MCF 10A (cell line): ENCODE measurements around the gene SIRPB2. TPM values are rescaled to one million over a fixed set of nuclear protein-coding genes. Genes with fewer than 3 reads are reported as not detected.

Experiments used
- BruUV-seq: library from RNA; stranded (reverse); fragments of 400-500 nt; replicated peaks from 2 replicates; lab custom pipeline; 2021; lab: Mats Ljungman, UMichigan
- CTCF ChIA-PET: fragments of 300-600 bp; sonication (Branson Sonifier 250); formaldehyde crosslinking; extraction: SDS; loops from one replicate; lab custom pipeline; 2021; ENCODE audit warnings: antibody characterized with exemption, inconsistent platforms; lab: Yijun Ruan, JAX
- POLR2A ChIA-PET: fragments of 300-600, 350-650 bp; sonication (Branson Sonifier 250); formaldehyde crosslinking; extraction: SDS; loops from one replicate; lab custom pipeline; 2020; ENCODE audit warnings: antibody characterized with exemption, inconsistent platforms; lab: Yijun Ruan, JAX
- DNase-seq: peaks from one replicate; pipeline ENCODE4 v3.0.0-alpha.2; 2018; ENCODE audit not compliant: unreplicated experiment
- H3K27ac Mint-ChIP-seq: one replicate; pipeline ENCODE4 v1.8.0; 2022; ENCODE audit warnings: mild to moderate bottlenecking, low read depth, mixed read lengths; ENCODE audit not compliant: unreplicated experiment
- H3K27me3 Mint-ChIP-seq: one replicate; pipeline ENCODE4 v1.8.0; 2022; ENCODE audit warnings: mixed read lengths; ENCODE audit not compliant: insufficient read depth, unreplicated experiment
- H3K36me3 Mint-ChIP-seq: one replicate; pipeline ENCODE4 v1.8.0; 2022; ENCODE audit warnings: mild to moderate bottlenecking, moderate library complexity, mixed read lengths; ENCODE audit not compliant: insufficient read depth, unreplicated experiment
- H3K4me1 Mint-ChIP-seq: one replicate; pipeline ENCODE4 v1.8.0; 2022; ENCODE audit warnings: mixed read lengths; ENCODE audit not compliant: insufficient read depth, unreplicated experiment
- H3K4me3 Mint-ChIP-seq: one replicate; pipeline ENCODE4 v1.8.0; 2022; ENCODE audit warnings: mild to moderate bottlenecking, moderate library complexity, mixed read lengths; ENCODE audit not compliant: unreplicated experiment
- H3K9me3 Mint-ChIP-seq: one replicate; pipeline ENCODE4 v1.8.0; 2022; ENCODE audit warnings: mixed read lengths; ENCODE audit not compliant: unreplicated experiment
- intact Hi-C: fragments of 100-400 bp; cut with micrococcal nuclease; formaldehyde crosslinking; loops from 2 replicates; pipeline ENCODE4 v1.14.1; 2022
- total RNA-seq: library from RNA; stranded (reverse); gene quantifications from 2 replicates; pipeline ENCODE4 v1.2.3, GENCODE V29; 2022
- TF ChIP-seq, protein P1 (sequence below): fragments of 200-600 bp; IDR thresholded peaks from one replicate; pipeline ENCODE4 v1.8.0; 2022; ENCODE audit warnings: antibody characterized with exemption, mild to moderate bottlenecking; ENCODE audit not compliant: unreplicated experiment

Gene SIRPB2
- total RNA-seq, 1 experiment from 2014 or later, result 1.8 TPM

DNA sequence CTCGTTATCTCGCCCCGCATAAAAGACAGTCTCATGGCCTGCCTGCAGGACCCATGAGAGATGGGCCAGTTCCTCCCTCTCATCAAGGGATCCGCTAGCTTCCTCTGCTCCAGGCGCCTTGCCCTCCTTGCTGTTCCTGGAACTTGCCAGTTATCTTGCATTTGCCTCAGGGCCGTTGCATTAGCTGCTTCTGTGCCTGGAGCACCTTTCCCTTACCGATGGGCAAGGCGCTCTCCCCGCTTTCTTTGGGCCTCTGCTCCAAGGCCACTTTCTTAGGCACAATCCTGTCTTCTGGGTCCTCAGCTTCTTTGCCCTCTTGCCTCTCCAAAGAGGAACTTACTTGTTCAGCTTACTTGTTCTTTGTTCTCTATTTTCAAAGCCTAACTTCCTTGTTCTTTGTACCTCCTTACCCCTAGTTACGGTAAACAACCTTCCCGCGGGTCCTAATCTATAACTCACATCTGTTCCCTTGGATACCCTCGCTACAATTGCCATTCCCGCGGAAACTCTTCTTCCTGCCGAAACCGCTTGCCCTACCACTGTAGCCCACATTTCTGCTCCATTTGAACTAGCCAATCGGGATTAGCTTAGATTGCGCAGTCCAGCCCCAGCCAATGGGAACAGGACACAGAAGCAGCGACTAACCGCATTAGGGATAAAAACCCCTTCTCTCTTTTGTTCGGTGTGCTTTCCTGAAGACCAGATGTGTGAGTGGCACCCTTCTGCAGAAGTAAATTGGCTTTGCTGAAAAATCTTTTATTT, 23.7 kb downstream of the SIRPB2 start:
- POLR2A ChIA-PET, result interaction anchor here (0.8 to 7.0 kb wide), 16 partner anchors 10 to 988 kb away, joined by 3 to 150 read pairs (median 9); partner anchors contain the start of genes FKBP1A, SDCBP2 and SIRPB2
- intact Hi-C loops, result loop anchor here (10.0 kb wide), 1 partner anchor 153 kb away; no protein-coding TSS in a partner anchor
- no peaks in the 10 kb centered on the region for H3K36me3 Mint-ChIP-seq
- no peaks in the 10 kb centered on the region for H3K9me3 Mint-ChIP-seq
- no peak for DNase-seq
- H3K4me3 Mint-ChIP-seq, result peak overlapping the region; percentile 78
- peak overlapping the region; percentile 65 for H3K27ac Mint-ChIP-seq
- H3K4me1 Mint-ChIP-seq, result peaks cover 38% of the 10 kb centered on the region
- no TSS peak for BruUV-seq
- CTCF ChIA-PET, result interaction anchor here (0.5 to 25.4 kb wide), 21 partner anchors 10 to 363 kb away, joined by 3 to 615 read pairs (median 4); partner anchors contain the start of gene SIRPB2
- no peaks in the 10 kb centered on the region for H3K27me3 Mint-ChIP-seq
- TF ChIP-seq, protein P1, sequence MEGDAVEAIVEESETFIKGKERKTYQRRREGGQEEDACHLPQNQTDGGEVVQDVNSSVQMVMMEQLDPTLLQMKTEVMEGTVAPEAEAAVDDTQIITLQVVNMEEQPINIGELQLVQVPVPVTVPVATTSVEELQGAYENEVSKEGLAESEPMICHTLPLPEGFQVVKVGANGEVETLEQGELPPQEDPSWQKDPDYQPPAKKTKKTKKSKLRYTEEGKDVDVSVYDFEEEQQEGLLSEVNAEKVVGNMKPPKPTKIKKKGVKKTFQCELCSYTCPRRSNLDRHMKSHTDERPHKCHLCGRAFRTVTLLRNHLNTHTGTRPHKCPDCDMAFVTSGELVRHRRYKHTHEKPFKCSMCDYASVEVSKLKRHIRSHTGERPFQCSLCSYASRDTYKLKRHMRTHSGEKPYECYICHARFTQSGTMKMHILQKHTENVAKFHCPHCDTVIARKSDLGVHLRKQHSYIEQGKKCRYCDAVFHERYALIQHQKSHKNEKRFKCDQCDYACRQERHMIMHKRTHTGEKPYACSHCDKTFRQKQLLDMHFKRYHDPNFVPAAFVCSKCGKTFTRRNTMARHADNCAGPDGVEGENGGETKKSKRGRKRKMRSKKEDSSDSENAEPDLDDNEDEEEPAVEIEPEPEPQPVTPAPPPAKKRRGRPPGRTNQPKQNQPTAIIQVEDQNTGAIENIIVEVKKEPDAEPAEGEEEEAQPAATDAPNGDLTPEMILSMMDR, result no peak

DNA sequence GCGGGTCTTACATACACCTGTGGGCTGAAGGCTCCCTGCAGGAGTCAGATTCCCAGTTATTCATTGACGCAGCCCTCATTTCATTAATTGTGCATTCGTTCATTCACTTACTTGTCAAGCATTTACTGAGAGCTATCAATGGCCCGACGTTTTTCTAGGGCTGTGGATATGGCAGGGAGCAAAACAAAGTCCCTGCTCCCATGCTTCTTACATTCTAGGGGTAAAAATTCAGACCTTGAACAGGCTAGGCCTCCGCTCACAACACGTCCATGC, 24.2 kb downstream of the SIRPB2 start:
- Mint-ChIP-seq H3K27ac (no peak overlapping the region), H3K27me3 (no peaks in the 10 kb centered on the region), H3K36me3 (peaks cover 5% of the 10 kb centered on the region), H3K9me3 (no peaks in the 10 kb centered on the region), H3K4me1 (peaks cover 38% of the 10 kb centered on the region), H3K4me3 (peak overlapping the region; percentile 78)
- CTCF ChIA-PET, result interaction anchor here (0.5 to 25.4 kb wide), 20 partner anchors 9 to 541 kb away, joined by 3 to 615 read pairs (median 4); partner anchors contain the start of gene SIRPB2
- intact Hi-C loops, result loop anchor here (10.0 kb wide), 1 partner anchor 152 kb away; no protein-coding TSS in a partner anchor
- no TSS peak for BruUV-seq
- DNase-seq, result no peak
- TF ChIP-seq, protein P1, result no peak
- POLR2A ChIA-PET, result interaction anchor here (0.6 to 7.0 kb wide), 16 partner anchors 10 to 989 kb away, joined by 3 to 150 read pairs (median 9); partner anchors contain the start of genes FKBP1A, SDCBP2 and SIRPB2

DNA sequence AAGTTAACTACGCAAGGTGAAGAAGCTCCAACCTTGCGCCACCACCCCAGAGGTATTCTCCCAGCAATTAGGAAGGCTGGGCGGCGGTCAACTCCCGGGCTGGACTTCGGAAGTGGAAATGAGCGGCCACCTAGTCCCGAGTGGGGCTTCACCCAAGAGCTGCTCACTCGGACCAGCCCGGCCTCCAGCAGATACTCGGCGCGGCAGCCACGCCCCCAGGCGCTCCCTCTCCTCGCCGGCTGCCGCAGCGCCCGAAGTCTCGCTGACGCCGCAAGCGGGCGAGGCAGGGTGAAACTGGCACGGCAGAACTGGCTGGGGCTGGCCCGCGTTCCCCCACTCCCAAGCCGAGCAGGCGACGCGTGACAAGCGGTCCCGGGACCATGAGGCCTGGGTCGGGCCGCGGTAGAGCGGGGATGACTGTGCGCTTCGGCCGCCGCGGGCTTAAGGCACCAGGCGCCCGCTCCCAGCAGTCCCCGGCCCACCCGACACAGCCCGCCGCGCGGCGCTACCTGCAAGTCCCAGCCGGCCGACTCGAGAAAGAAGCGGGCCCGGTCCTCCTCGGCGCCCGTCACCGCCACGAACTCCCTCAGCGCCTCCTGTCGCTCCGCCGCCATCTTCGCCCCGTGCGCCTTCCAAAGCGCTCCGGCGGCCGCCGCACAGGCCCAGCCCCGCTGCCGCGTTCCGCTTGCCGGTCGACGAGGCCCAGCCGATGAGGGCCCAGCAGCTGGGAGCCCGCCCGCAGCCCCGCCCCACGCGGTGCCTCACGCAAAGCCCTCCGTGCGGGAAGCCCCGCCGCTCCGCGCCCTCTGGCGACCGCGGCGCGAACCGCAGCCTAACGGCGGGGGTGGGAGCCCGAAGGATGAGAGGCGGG, 24.8 kb downstream of the SIRPB2 start, which contains the start of gene NSFL1C:
Gene NSFL1C, minus strand, starts transcription at position 639 of the 871 bp plus-strand sequence. Its CDS starts 25 bp downstream, at position 614.
- TF ChIP-seq, protein P1, result peak; percentile 99
- Mint-ChIP-seq H3K4me3 (peak within 1 kb of the TSS; percentile 78), H3K27me3 (no peaks in the 10 kb centered on the region), H3K36me3 (peaks cover 7% of the 10 kb centered on the region), H3K9me3 (no peaks in the 10 kb centered on the region), H3K4me1 (peaks cover 38% of the 10 kb centered on the region), H3K27ac (peak within 1 kb of the TSS; percentile 66)
- ChIA-PET CTCF (interaction anchor here (0.5 to 25.4 kb wide), 29 partner anchors 9 to 542 kb away, joined by 3 to 615 read pairs (median 4); partner anchors contain the start of gene SIRPB2), POLR2A (interaction anchor here (0.6 to 7.0 kb wide), 23 partner anchors 11 to 1100 kb away, joined by 3 to 150 read pairs (median 5); partner anchors contain the start of genes FKBP1A, SDCBP2 and SIRPB2)
- peak; percentile 91 for DNase-seq
- intact Hi-C loops, result loop anchor here (1.0 to 10.0 kb wide), 2 partner anchors 73 to 152 kb away; partner anchors contain the start of gene FKBP1A
- BruUV-seq, result no TSS peak
